IMR-90 (cell line): Measurements from ENCODE around the gene TAS2R3. TPM values are rescaled to one million over a fixed set of nuclear protein-coding genes. Genes with fewer than 3 reads are reported as not detected.

ENCODE experiments used
- ATAC-seq: fragments of 200-7000 bp; cut with Tn5 transposase; 2 replicates; pipeline ENCODE4 v1.9.1; 2020; ENCODE audit warnings: low read depth, mild to moderate bottlenecking, moderate library complexity
- BruUV-seq: library from RNA; stranded (reverse); fragments of 400-500 nt; replicated peaks from 2 replicates; lab custom pipeline; 2021; lab: Mats Ljungman, UMichigan
- CTCF ChIA-PET: fragments of 300-600 bp; formaldehyde crosslinking; extraction: SDS; loops from one replicate; lab custom pipeline; 2021; ENCODE audit warnings: antibody characterized with exemption; lab: Yijun Ruan, JAX
- POLR2A ChIA-PET: fragments of 300-600 bp; sonication (Branson Sonifier 250); formaldehyde crosslinking; loops from one replicate; lab custom pipeline; 2022; ENCODE audit warnings: antibody characterized with exemption; ENCODE audit not compliant: unreplicated experiment; lab: Charles Lee
- DNase-seq: peaks from one replicate; pipeline ENCODE4 v3.0.0; 2013
- H2AFZ ChIP-seq: replicated peaks from 2 replicates; pipeline ENCODE3; 2013; ENCODE audit warnings: low read length, mild to moderate bottlenecking; ENCODE audit not compliant: poor library complexity
- H2AK5ac ChIP-seq: 2 replicates; pipeline ENCODE4 v1.6.1; 2013; ENCODE audit warnings: low read depth, low read length, inconsistent platforms
- H2AK9ac ChIP-seq: replicated peaks from 2 replicates; pipeline ENCODE3; 2013; ENCODE audit warnings: mild to moderate bottlenecking, low read depth, low read length, moderate library complexity; ENCODE audit not compliant: poor library complexity
- H2BK120ac ChIP-seq: 2 replicates; pipeline ENCODE4 v1.6.1; 2013; ENCODE audit warnings: low read depth, low read length, inconsistent platforms
- H2BK15ac ChIP-seq: 3 replicates; pipeline ENCODE4 v1.6.1; 2013; ENCODE audit warnings: low read depth, low read length, inconsistent platforms
- H2BK20ac ChIP-seq: 2 replicates; pipeline ENCODE4 v1.6.1; 2013; ENCODE audit warnings: low read depth, mild to moderate bottlenecking, inconsistent platforms, low read length, moderate library complexity
- H2BK5ac ChIP-seq: 2 replicates; pipeline ENCODE4 v1.6.1; 2013; ENCODE audit warnings: mild to moderate bottlenecking, low read depth, low read length, inconsistent platforms; ENCODE audit not compliant: poor library complexity, severe bottlenecking
- H3K14ac ChIP-seq: replicated peaks from 2 replicates; pipeline ENCODE4 v1.6.1; 2013; ENCODE audit warnings: low read depth, low read length, inconsistent platforms
- H3K18ac ChIP-seq: 2 replicates; pipeline ENCODE4 v1.6.1; 2013; ENCODE audit warnings: low read depth, low read length, control low read depth
- H3K23ac ChIP-seq: 2 replicates; pipeline ENCODE4 v1.6.1; 2013; ENCODE audit warnings: low read depth, low read length, inconsistent platforms
- H3K27ac ChIP-seq: 2 replicates; pipeline ENCODE4 v1.5.1; 2013; ENCODE audit warnings: mild to moderate bottlenecking, control low read depth, low read length; ENCODE audit not compliant: insufficient read depth
- H3K27me3 ChIP-seq: 2 replicates; pipeline ENCODE4 v1.6.1; 2013; ENCODE audit warnings: low read length; ENCODE audit not compliant: control insufficient read depth, insufficient read depth
- H3K36me3 ChIP-seq: 2 replicates; pipeline ENCODE4 v1.6.1; 2013; ENCODE audit warnings: low read length, mixed read lengths; ENCODE audit not compliant: control insufficient read depth, insufficient read depth
- H3K4ac ChIP-seq: 2 replicates; pipeline ENCODE4 v1.6.1; 2013; ENCODE audit warnings: low read depth, low read length, inconsistent platforms
- H3K4me1 ChIP-seq: 2 replicates; pipeline ENCODE4 v1.6.1; 2013; ENCODE audit warnings: low read length, mixed read lengths; ENCODE audit not compliant: control insufficient read depth, insufficient read depth
- H3K4me2 ChIP-seq: 2 replicates; pipeline ENCODE4 v1.6.1; 2013; ENCODE audit warnings: low read depth, mild to moderate bottlenecking, control low read depth, low read length, moderate library complexity
- H3K4me3 ChIP-seq: 2 replicates; pipeline ENCODE4 v1.5.1; 2013; ENCODE audit warnings: low read depth, mild to moderate bottlenecking, control low read depth, low read length, moderate library complexity; ENCODE audit not compliant: insufficient read depth
- H3K56ac ChIP-seq: 2 replicates; pipeline ENCODE4 v1.6.1; 2013; ENCODE audit warnings: low read length, inconsistent platforms; ENCODE audit not compliant: insufficient read depth; ENCODE audit errors: extremely low read depth
- H3K79me1 ChIP-seq, 2 experiments: 2 replicates each; pipeline ENCODE4 v1.6.1; 2013; ENCODE audit warnings: low read length in 2 of 2, inconsistent platforms in 1 of 2, low read depth in 1 of 2
- H3K9ac ChIP-seq: 2 replicates; pipeline ENCODE4 v1.6.1; 2013; ENCODE audit warnings: low read depth, low read length, control low read depth
- H3K9me1 ChIP-seq: 2 replicates; pipeline ENCODE4 v1.6.1; 2013; ENCODE audit warnings: low read length, inconsistent platforms; ENCODE audit not compliant: insufficient read depth
- H3K9me3 ChIP-seq: 2 replicates; pipeline ENCODE4 v1.6.1; 2013; ENCODE audit warnings: low read length; ENCODE audit not compliant: control insufficient read depth, insufficient read depth
- H4K20me1 ChIP-seq: 2 replicates; pipeline ENCODE4 v1.6.1; 2013; ENCODE audit warnings: low read length, inconsistent platforms; ENCODE audit not compliant: insufficient read depth
- H4K5ac ChIP-seq: 2 replicates; pipeline ENCODE4 v1.6.1; 2013; ENCODE audit warnings: mild to moderate bottlenecking, low read depth, low read length, control low read depth
- H4K8ac ChIP-seq, 2 experiments: 2 replicates each; pipeline ENCODE4 v1.6.1; 2013; ENCODE audit warnings: low read depth in 2 of 2, low read length in 2 of 2, control low read depth in 1 of 2, inconsistent platforms in 1 of 2
- H4K91ac ChIP-seq: 2 replicates; pipeline ENCODE4 v1.6.1; 2013; ENCODE audit warnings: low read depth, low read length, inconsistent platforms; ENCODE audit not compliant: insufficient read depth
- BHLHE40 ChIP-seq: fragments of 150-350 bp; IDR thresholded peaks from 2 replicates; pipeline ENCODE4 v1.6.1; 2016; ENCODE audit warnings: mild to moderate bottlenecking, low read depth, low read length
- CEBPB ChIP-seq: IDR thresholded peaks from 2 replicates; pipeline ENCODE4 v1.6.1; 2012; ENCODE audit warnings: low read depth, low read length, improper control_type of control experiment
- CHD1 ChIP-seq: IDR thresholded peaks from 2 replicates; pipeline ENCODE4 v1.6.1; 2012; ENCODE audit warnings: low read depth, low read length, improper control_type of control experiment
- ELK1 ChIP-seq: fragments of 150-350 bp; IDR thresholded peaks from 2 replicates; pipeline ENCODE4 v1.6.1; 2016; ENCODE audit warnings: low read depth, mild to moderate bottlenecking, low read length, moderate library complexity, borderline replicate concordance
- MAZ ChIP-seq: IDR thresholded peaks from 2 replicates; pipeline ENCODE4 v1.6.1; 2012; ENCODE audit warnings: low read depth, mild to moderate bottlenecking, low read length, improper control_type of control experiment, moderate library complexity, borderline replicate concordance
- RAD21 ChIP-seq: IDR thresholded peaks from 2 replicates; pipeline ENCODE4 v1.6.1; 2012; ENCODE audit warnings: low read length, improper control_type of control experiment
- RFX5 ChIP-seq: IDR thresholded peaks from 2 replicates; pipeline ENCODE4 v1.8.0; 2012; ENCODE audit warnings: low read depth, mild to moderate bottlenecking, low read length, moderate library complexity
- SMC3 ChIP-seq: fragments of 150-350 bp; IDR thresholded peaks from 2 replicates; pipeline ENCODE4 v1.6.1; 2016; ENCODE audit warnings: low read depth, mild to moderate bottlenecking, antibody characterized with exemption, low read length, moderate library complexity
- WGBS, 2 experiments: methylation state at CpG; one replicate each; pipeline versions ENCODE4 v1.1.5 to v1.1.7; 2013; ENCODE audit warnings: missing lambda C conversion rate in 2 of 2; ENCODE audit not compliant: insufficient read length in 1 of 2; ENCODE audit errors: extremely low coverage in 2 of 2; 5-methylcytosine and 5-hydroxymethylcytosine counted together
- dilution Hi-C: fragments of 300-500 bp; cut with HindIII; formaldehyde crosslinking; loops from one replicate; pipeline ENCODE4 v1.14.3; 2018; ENCODE audit warnings: low sequenced_read_pairs; ENCODE audit not compliant: unreplicated experiment
- in situ Hi-C: fragments of 300-500 bp; cut with MboI; formaldehyde crosslinking; loops from 3 replicates; pipeline ENCODE4 v1.14.3; 2019; ENCODE audit warnings: low sequenced_read_pairs, inconsistent platforms, mixed read lengths
- intact Hi-C: fragments of 100-400 bp; cut with micrococcal nuclease; formaldehyde crosslinking; loops from 2 replicates; pipeline ENCODE4 v1.10.0; 2022
- polyA plus RNA-seq, 3 experiments: library from polyadenylated mRNA; depleted of rRNA; stranded (reverse); fragments of >200 nt; gene quantifications; 2 replicates each; pipeline ENCODE4 v1.2.3, GENCODE V29; 2012; ENCODE audit warnings: low replicate concordance in 1 of 3
- total RNA-seq: library from RNA; depleted of rRNA; stranded (reverse); fragments of >200 nt; gene quantifications from 2 replicates; pipeline ENCODE4 v1.2.3, GENCODE V29; 2012

The TAS2R3 gene
- total and polyA plus RNA-seq, 2 of the 4 experiments (the other 2 are of a cell fraction): 0.72 TPM; not detected in 1

- no CpG with 5 or more reads among the region's 2 CpGs for WGBS, 2 experiments
- dilution Hi-C loops: no loop called here
- no peaks in the 10 kb centered on the region for H3K36me3 ChIP-seq
- no peaks in the 10 kb centered on the region for H4K20me1 ChIP-seq
- no peak overlapping the region for H2BK20ac ChIP-seq
- no peaks in the 10 kb centered on the region for H3K9me3 ChIP-seq
- H2AK5ac ChIP-seq: no peak overlapping the region
- no peak overlapping the region for H3K4me3 ChIP-seq
- BruUV-seq: no TSS peak
- no peaks in the 10 kb centered on the region for H3K4me1 ChIP-seq
- ChIA-PET POLR2A (no interaction called here), CTCF (no interaction called here)
- no peak overlapping the region for H3K14ac ChIP-seq
- no peak overlapping the region for H4K5ac ChIP-seq
- H2BK15ac ChIP-seq: no peak overlapping the region
- no peaks in the 10 kb centered on the region for H3K79me1 ChIP-seq
- H2AFZ ChIP-seq: no peak overlapping the region
- no peak for ATAC-seq
- DNase-seq: no peak
- no peaks in the 10 kb centered on the region for H3K9me1 ChIP-seq
- H3K27ac ChIP-seq: no peak overlapping the region
- no peak overlapping the region for H3K23ac ChIP-seq
- in situ Hi-C loops: no loop called here
- no peak overlapping the region for H3K4ac ChIP-seq
- TF ChIP-seq CHD1: no peak
- TF ChIP-seq ELK1: no peak
- no peak for TF ChIP-seq RFX5
- TF ChIP-seq CEBPB: no peak
- no peak for TF ChIP-seq MAZ
- no peak for TF ChIP-seq RAD21
- no peak for TF ChIP-seq SMC3
- TF ChIP-seq BHLHE40: no peak
- H3K27me3 ChIP-seq: no peaks in the 10 kb centered on the region
- intact Hi-C loops: no loop called here
- no peak overlapping the region for H4K91ac ChIP-seq
- no peak overlapping the region for H3K18ac ChIP-seq
- H2BK5ac ChIP-seq: no peak overlapping the region
- H3K9ac ChIP-seq: no peak overlapping the region
- H3K4me2 ChIP-seq: no peak overlapping the region
- no peak overlapping the region for H2AK9ac ChIP-seq
- H4K8ac ChIP-seq: no peak overlapping the region
- no peak overlapping the region for H3K56ac ChIP-seq
- H2BK120ac ChIP-seq: no peak overlapping the region
Observed at GRCh38 chr7:141788296-141788695, 24.4 kb downstream of the TAS2R3 start.
